ENCODE results near the gene MAOA.
"Not testable (repeated sequence)": the region's sequence is repeated elsewhere in the genome, so short reads cannot be mapped to it uniquely, and the experiment has no call there.

Gene MAOA

GRCh38 chrX:43716696-43717095 lies 60.6 kb downstream of the MAOA start:
- no peak for TF ChIP-seq CTCF (IDR thresholded peaks at IDR 0.05; ENCODE audit: borderline replicate concordance, insufficient read depth, low read depth, low read length)
- H3K4me3 ChIP-seq (ENCODE audit: low read depth, low read length), result no peak overlapping the region

GRCh38 chrX:43717161-43717560 lies 61.1 kb downstream of the MAOA start:
- TF ChIP-seq CTCF (IDR thresholded peaks at IDR 0.05; ENCODE audit: borderline replicate concordance, insufficient read depth, low read depth, low read length), result no peak
- H3K4me3 ChIP-seq (ENCODE audit: low read depth, low read length), result no peak overlapping the region

- TF ChIP-seq CTCF (IDR thresholded peaks at IDR 0.05; ENCODE audit: borderline replicate concordance, insufficient read depth, low read depth, low read length), result no peak
- no peak overlapping the region for H3K4me3 ChIP-seq (ENCODE audit: low read depth, low read length)
Measured at GRCh38 chrX:43718081-43718480, 62.0 kb downstream of the MAOA start.

- H3K4me3 ChIP-seq (ENCODE audit: low read depth, low read length), result no peak overlapping the region
- TF ChIP-seq CTCF (IDR thresholded peaks at IDR 0.05; ENCODE audit: borderline replicate concordance, insufficient read depth, low read depth, low read length), result no peak
Measured at GRCh38 chrX:43718546-43718945, 62.4 kb downstream of the MAOA start.

GRCh38 chrX:43718956-43719355 lies 62.9 kb downstream of the MAOA start:
- H3K4me3 ChIP-seq (ENCODE audit: low read depth, low read length), result no peak overlapping the region
- TF ChIP-seq CTCF (IDR thresholded peaks at IDR 0.05; ENCODE audit: borderline replicate concordance, insufficient read depth, low read depth, low read length), result no peak

- no peak overlapping the region for H3K4me3 ChIP-seq (ENCODE audit: low read depth, low read length)
- TF ChIP-seq CTCF (IDR thresholded peaks at IDR 0.05; ENCODE audit: borderline replicate concordance, insufficient read depth, low read depth, low read length), result no peak
Measured at GRCh38 chrX:43720082-43720481, 64.0 kb downstream of the MAOA start.

- no peak for TF ChIP-seq CTCF (IDR thresholded peaks at IDR 0.05; ENCODE audit: borderline replicate concordance, insufficient read depth, low read depth, low read length)
- H3K4me3 ChIP-seq (ENCODE audit: low read depth, low read length), result no peak overlapping the region
Measured at GRCh38 chrX:43720961-43721360, 64.9 kb downstream of the MAOA start.

GRCh38 chrX:43725227-43725626 lies 69.1 kb downstream of the MAOA start:
- not testable (repeated sequence) for H3K4me3 ChIP-seq (ENCODE audit: low read depth, low read length)

GRCh38 chrX:43727254-43727653 lies 71.2 kb downstream of the MAOA start:
- H3K4me3 ChIP-seq (ENCODE audit: low read depth, low read length), result not testable (repeated sequence)
